ENCODE data around the gene MEGF11.
"Not testable (repeated sequence)": the region's sequence is repeated elsewhere in the genome, so short reads cannot be mapped to it uniquely, and the experiment has no call there.

Gene MEGF11

DNA sequence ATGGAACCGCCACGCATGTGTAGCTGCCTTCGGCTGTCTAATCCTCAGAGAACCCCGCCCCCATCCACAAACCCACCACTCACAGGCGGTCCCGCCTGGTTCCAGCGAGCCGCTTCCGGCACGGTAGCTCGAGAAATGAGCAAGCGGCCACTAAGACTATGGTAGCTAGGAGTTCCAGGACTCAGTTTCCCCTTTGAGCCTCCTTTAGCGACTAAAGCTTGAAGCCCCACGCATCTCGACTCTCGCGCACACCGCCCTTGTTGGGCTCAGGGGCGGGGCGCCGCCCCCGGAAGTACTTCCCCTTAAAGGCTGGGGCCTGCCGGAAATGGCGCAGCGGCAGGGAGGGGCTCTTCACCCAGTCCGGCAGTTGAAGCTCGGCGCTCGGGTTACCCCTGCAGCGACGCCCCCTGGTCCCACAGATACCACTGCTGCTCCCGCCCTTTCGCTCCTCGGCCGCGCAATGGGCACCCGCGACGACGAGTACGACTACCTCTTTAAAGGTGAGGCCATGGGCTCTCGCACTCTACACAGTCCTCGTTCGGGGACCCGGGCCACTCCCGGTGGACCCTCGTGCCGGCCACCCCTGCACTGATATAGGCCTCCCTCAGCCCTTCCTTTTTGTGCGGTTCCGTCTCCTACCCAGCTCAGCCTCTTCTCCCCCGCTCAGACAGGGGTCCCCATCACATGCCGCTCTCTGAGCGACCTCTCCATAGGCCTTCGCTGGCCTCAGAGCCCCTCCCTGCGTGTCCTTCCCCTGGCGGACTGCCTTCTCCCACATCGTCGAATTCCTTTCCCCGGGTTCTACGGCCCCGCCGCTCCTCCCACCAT, 384.2 kb downstream of the MEGF11 start, which contains the start of gene RAB11A:
TSS of gene RAB11A (plus strand) at position 366 of the 828 bp plus-strand sequence. CDS start at position 461, 95 bp downstream.
- DNase-seq, result peak; percentile 98

DNA sequence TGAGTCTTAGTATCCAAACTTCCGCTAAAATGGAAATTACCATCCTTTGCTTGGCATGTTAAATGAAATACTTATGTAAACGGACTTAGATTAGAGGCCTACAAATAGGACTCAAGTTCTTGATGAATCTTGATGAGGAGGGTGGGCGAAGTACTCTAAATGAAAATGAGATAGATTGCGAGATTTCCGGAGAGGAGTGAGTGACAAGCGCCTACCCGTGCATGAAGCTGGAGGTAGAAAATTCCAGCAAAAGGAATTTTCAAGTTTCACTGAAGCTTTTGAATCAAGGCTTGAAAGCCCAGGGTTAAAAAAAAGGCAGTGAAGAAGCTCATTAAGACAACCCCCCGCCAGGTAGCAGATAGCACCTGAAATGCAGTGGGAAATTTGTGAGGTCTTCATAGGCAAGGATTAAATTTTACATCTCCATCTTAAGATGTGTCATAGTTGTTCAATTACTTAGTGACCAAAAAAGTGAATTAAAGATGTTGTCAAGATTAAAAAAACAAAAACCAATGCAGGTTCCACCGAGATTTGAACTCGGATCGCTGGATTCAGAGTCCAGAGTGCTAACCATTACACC, 384.9 kb downstream of the MEGF11 start:
- DNase-seq, result no peak

- DNase-seq, result not testable (repeated sequence)
Measured at GRCh38 chr15:65867933-65868332, 385.6 kb downstream of the MEGF11 start.

DNA sequence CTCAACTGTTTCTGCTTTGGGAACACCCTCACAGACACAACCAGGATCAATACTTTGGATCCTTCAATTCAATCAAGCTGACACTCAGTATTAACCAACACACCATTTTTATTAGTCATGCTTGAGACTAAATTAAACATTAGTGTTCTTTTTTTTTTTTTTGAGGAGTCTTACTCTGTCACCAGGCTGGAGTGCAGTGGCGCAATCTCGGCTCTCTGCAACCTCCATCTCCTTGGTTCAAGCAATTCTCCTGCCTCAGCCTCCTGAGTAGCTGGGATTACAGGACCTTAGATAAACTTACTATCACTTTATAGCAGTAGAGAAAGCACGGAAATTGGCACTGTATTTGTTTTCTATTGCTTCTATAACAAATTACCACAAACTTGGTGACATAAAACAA, 386.3 kb downstream of the MEGF11 start:
- no peak for DNase-seq

DNA sequence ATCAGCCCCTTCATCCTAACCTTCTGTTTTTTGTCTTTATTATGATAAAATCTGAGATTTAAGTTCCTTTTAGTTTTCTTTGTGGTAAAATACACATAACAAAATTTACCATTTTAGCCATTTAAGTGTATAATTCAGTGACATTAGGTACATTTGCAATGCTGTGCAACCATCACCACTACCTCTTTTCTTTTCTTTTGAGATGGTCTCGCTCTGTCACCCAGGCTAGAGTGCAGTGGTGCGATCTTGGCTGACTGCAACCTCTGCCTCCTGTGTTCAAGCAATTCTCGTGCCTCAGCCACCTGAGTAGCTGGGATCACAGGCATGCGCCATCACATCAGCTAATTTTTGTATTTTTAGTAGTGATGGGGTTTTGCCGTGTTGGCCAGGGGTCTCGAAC, 390.4 kb downstream of the MEGF11 start:
- DNase-seq, result no peak

DNA sequence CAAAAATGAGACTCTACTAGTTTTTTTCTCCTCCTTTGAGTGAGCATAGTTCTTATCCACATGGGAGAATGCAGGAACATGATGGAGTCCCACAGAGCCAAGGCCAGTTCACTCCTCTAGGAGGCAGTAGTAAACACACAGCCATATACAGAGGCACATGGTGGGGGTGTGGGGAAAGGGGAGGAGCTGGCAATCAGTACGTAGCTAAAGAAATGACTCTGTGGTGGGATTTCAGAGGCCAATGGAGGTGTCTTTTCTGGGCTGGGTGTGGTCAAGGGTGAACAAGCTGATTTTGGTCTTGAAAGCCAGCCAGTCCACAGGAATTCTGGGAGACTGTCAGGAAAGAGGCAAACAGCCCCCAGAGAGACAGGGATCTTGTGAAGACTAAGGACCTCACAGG, 390.9 kb downstream of the MEGF11 start:
- no peak for DNase-seq

GRCh38 chr15:65857718-65858402, 395.7 kb downstream of the MEGF11 start:
- DNase-seq, result no peak

- DNase-seq, result peak; percentile 85
Measured at GRCh38 chr15:65856821-65857455, 396.6 kb downstream of the MEGF11 start.

DNA sequence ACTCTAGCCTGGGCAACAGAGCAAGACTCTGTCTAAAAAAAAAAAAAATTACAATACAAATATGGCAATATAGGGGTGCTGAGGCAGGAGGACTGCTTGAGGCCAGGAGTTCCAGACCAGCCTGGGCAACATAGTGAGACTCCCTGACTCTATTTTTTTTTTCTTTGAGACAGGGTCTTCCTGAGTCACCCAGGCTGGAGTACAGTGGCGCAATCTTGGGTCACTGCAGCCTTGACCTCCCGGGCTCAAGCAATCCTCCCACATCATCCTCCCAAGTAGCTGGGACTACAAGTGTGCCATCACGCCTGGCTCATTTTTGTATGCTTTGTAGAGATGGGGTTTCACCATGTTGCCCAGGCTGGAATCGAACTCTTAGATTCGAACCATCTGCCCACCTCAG, 401.6 kb downstream of the MEGF11 start:
- DNase-seq, result no peak

DNA sequence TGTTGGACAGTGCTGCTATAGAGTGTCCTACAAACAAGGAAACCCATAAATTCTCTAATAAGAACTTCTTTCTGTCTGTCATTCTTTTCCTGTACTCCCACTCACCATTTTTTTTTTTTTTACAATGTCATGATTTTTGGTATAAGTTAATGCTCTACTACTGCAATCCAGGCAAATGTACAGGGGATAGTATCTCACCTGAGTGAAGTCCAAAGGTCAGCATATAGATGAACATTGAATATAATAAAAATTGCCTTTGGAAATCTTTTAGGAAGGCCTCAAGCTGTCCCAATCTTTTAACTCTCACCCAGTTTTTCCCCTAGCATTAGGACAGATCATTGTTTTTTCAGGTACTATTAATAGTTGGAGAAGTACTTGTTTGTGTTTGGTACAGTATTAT, 405.6 kb downstream of the MEGF11 start:
- DNase-seq, result no peak

DNA sequence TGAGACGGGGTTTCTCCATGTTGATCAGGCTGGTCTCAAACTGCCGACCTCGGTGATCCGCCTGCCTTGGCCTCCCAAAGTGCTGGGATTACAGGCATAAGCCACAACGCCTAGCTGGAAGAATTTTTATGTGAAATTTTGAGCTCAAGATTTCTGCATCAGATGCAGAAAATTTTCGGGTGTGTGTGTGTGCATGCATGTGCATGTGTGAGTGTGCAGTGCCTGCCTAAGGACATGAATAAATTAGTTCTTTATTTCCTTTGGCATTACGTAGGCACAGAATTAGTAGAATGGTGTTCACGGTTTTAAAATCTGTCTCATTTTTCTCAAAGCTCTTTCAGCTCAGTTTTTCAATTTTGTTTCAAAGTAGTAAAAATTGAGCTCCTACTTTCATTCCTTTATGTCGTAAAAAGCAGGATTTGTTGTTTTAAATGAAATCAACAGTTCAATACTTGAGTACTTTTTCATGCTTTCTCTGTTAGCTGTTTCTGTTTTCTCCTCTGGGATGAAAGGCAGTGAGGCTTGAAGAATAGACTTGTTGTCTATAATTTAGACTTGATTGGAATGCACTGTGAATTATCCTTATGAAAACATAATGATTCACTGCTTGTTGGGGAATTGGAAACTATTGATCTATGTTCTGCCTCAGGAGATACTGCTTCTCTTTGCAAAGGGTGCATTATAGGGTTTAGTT, 407.6 kb downstream of the MEGF11 start:
- DNase-seq, result no peak
